ENCODE data around the gene DNAJC22. TPM values are rescaled to one million over a fixed set of nuclear protein-coding genes. Genes with fewer than 3 reads are reported as not detected.
A peak's percentile ranks its signal among the peaks of the same experiment; 100 is the strongest.

DNAJC22 gene
- total and polyA plus RNA-seq, 2 donors (not counting 1 experiment from before 2014, with no cell fraction given) = not detected

DNA sequence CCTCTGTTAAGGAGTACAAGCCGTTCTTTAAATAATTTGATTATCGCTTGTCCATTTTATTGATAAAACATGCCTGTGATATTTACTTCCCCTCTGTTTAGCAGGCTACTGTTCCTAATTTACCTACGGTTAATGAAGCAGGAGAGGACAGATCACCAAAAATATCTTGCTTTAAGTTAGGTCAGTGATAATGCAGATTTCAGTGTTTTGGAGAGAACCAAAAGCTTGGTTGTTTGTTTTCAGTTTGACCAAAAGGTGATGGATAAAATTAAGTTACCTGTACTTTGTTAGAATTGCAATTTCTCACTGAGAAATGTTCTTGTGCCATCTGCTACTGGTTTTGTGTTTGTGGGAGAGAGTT is 21.5 kb downstream of the DNAJC22 start:
- Histone ChIP-seq H2AFZ (ENCODE audit: insufficient read depth, low read depth, low read length, poor library complexity, severe bottlenecking) (peak overlapping the region; percentile 98), H3K36me3 (replicated peaks in 1 of 2; ENCODE audit: control extremely low read depth in 1 of 2, control insufficient read depth in 1 of 2, extremely low read depth in 1 of 2, insufficient read depth in 2 of 2, low read length in 1 of 2) (no peaks in the 10 kb centered on the region), H3K79me2 (ENCODE audit: control insufficient read depth, insufficient read depth, low read length) (peaks cover 12% of the 10 kb centered on the region), H3K4me2 (replicated peaks; ENCODE audit: low read depth, low read length, poor library complexity, severe bottlenecking) (peak overlapping the region; percentile 82), H4K20me1 (ENCODE audit: control insufficient read depth, insufficient read depth, low read length, poor library complexity, severe bottlenecking) (no peaks in the 10 kb centered on the region), H3K4me3 (ENCODE audit: control extremely low read depth in 1 of 5, extremely low read depth in 1 of 5, insufficient read depth in 1 of 5, low read depth in 2 of 5, low read length in 4 of 5) (peak overlapping the region in 3 of 5 experiments; percentile 63 to 96 (median 86)), H3K9ac (ENCODE audit: low read length) (peak overlapping the region; percentile 93), H3K4me1 (ENCODE audit: control insufficient read depth in 2 of 2, insufficient read depth in 2 of 2, low read length in 2 of 2) (peaks cover 33 to 39% of the 10 kb centered on the region in 2 donors), H3K9me3 (ENCODE audit: control extremely low read depth in 1 of 3, control insufficient read depth in 2 of 3, insufficient read depth in 1 of 3, low read length in 2 of 3) (no peaks in the 10 kb centered on the region), H3K27ac (ENCODE audit: low read length in 2 of 2) (peak overlapping the region; percentile 61 to 91), H3K27me3 (replicated peaks in 1 of 4; ENCODE audit: control extremely low read depth in 1 of 4, control insufficient read depth in 3 of 4, insufficient read depth in 4 of 4, low read length in 3 of 4) (no peaks in the 10 kb centered on the region)
- Mint-ChIP-seq H3K4me3 (peak overlapping the region; percentile 87), H3K27ac (peak overlapping the region; percentile 98), H3K27me3 (no peaks in the 10 kb centered on the region), H3K4me1 (peaks cover 46% of the 10 kb centered on the region), H3K9me3 (ENCODE audit: insufficient read depth) (no peaks in the 10 kb centered on the region)
- WGBS (ENCODE audit: insufficient coverage) = no CpG with 5 or more reads among the region's 3 CpGs
- DNase-seq = peak; percentile 20
- ChIA-PET CTCF (interaction anchor here (1.4 to 5.9 kb wide), 5 partner anchors 11 to 146 kb away, joined by 5 to 67 read pairs (median 9); partner anchors contain the start of gene DNAJC22), POLR2A (interaction anchor here (0.6 to 2.0 kb wide), 2 partner anchors 11 to 22 kb away, joined by 8 to 9 read pairs; partner anchors contain the start of gene DNAJC22)
- intact Hi-C loops (cut with micrococcal nuclease) = loop anchor here (2.0 to 5.0 kb wide), 2 partner anchors 59 to 179 kb away; partner anchors contain the start of gene TUBA1A
- no peak for TF ChIP-seq EZH2 (IDR thresholded peaks at IDR 0.05; ENCODE audit: borderline replicate concordance, insufficient read depth, low read depth, low read length, poor library complexity, severe bottlenecking)
- TF ChIP-seq CTCF (IDR thresholded peaks at IDR 0.05) = no peak
- no peak for ATAC-seq (ENCODE audit: low read depth)

DNA sequence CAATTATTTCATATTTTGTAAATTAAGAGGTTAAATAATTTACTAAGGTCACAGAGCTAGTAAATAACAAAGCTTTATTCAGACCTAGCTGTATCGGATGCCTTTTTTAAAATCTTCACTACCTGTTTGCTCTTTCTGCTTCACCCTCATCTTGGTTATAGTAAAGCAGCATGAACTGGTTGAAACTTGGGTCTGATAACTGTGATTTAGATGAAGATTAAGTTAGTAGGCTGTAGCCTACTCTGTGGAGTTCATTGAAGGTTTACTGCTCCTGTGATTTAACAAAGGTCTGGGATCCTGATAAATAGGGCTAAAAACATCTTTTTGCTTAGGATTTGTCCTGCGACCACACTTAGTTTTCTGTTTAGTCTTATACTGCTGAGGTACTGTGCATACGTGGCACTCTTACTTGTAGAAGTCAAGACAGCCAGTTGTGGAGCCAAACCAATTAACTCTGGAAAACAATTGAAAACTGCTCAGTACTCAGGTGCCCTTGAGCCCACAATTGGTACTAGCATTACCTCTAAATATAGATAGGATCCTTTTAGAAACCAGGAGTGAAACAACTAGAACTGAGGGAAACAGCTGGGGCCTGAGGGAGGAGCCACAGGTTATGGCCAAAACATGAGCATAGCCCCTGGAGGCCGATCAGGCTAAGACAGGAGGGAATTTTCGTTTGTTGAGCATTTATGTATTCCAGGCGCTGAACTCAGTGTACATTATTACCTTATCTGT is 22.9 kb downstream of the DNAJC22 start:
- CTCF ChIA-PET = interaction anchor here (1.0 to 5.9 kb wide), 8 partner anchors 13 to 162 kb away, joined by 3 to 67 read pairs (median 6); no protein-coding TSS in a partner anchor
- no peaks in the 10 kb centered on the region for H3K36me3 ChIP-seq (replicated peaks in 1 of 2; ENCODE audit: control extremely low read depth in 1 of 2, control insufficient read depth in 1 of 2, extremely low read depth in 1 of 2, insufficient read depth in 2 of 2, low read length in 1 of 2)
- peaks cover 9% of the 10 kb centered on the region for H3K79me2 ChIP-seq (ENCODE audit: control insufficient read depth, insufficient read depth, low read length)
- H3K9me3 ChIP-seq (ENCODE audit: control extremely low read depth in 1 of 3, control insufficient read depth in 2 of 3, insufficient read depth in 1 of 3, low read length in 2 of 3) = no peaks in the 10 kb centered on the region
- H3K27me3 Mint-ChIP-seq = no peaks in the 10 kb centered on the region
- TF ChIP-seq EZH2 (IDR thresholded peaks at IDR 0.05; ENCODE audit: borderline replicate concordance, insufficient read depth, low read depth, low read length, poor library complexity, severe bottlenecking) (no peak), CTCF (IDR thresholded peaks at IDR 0.05) (peak; percentile 47)
- no peaks in the 10 kb centered on the region for H3K27me3 ChIP-seq (replicated peaks in 1 of 4; ENCODE audit: control extremely low read depth in 1 of 4, control insufficient read depth in 3 of 4, insufficient read depth in 4 of 4, low read length in 3 of 4)
- H3K27ac ChIP-seq (ENCODE audit: low read length in 2 of 2) = peak overlapping the region; percentile 17 to 41
- intact Hi-C loops (cut with micrococcal nuclease) = loop anchor here (1.0 to 5.0 kb wide), 3 partner anchors 11 to 181 kb away; partner anchors contain the start of gene TUBA1A
- H3K4me1 Mint-ChIP-seq = peaks cover 46% of the 10 kb centered on the region
- H4K20me1 ChIP-seq (ENCODE audit: control insufficient read depth, insufficient read depth, low read length, poor library complexity, severe bottlenecking) = no peaks in the 10 kb centered on the region
- 50% methylated on average over 2 of the region's 6 CpGs for WGBS (ENCODE audit: insufficient coverage)
- no peak overlapping the region for H3K4me3 ChIP-seq (ENCODE audit: control extremely low read depth in 1 of 5, extremely low read depth in 1 of 5, insufficient read depth in 1 of 5, low read depth in 2 of 5, low read length in 4 of 5)
- DNase-seq (peak; percentile 71), ATAC-seq (ENCODE audit: low read depth) (peak; percentile 8)
- H3K4me2 ChIP-seq (replicated peaks; ENCODE audit: low read depth, low read length, poor library complexity, severe bottlenecking) = peak overlapping the region; percentile 36
- H3K9ac ChIP-seq (ENCODE audit: low read length) = no peak overlapping the region
- H3K4me3 Mint-ChIP-seq = peak overlapping the region; percentile 46
- H3K4me1 ChIP-seq (ENCODE audit: control insufficient read depth in 2 of 2, insufficient read depth in 2 of 2, low read length in 2 of 2) = peaks cover 33 to 39% of the 10 kb centered on the region in 2 donors
- peak overlapping the region; percentile 85 for H3K27ac Mint-ChIP-seq
- H3K9me3 Mint-ChIP-seq (ENCODE audit: insufficient read depth) = no peaks in the 10 kb centered on the region
- POLR2A ChIA-PET = no interaction called here
- H2AFZ ChIP-seq (ENCODE audit: insufficient read depth, low read depth, low read length, poor library complexity, severe bottlenecking) = peak overlapping the region; percentile 1

Data from B cell (primary cell).